ENCODE measurements around the gene ATPAF1. TPM values are rescaled to one million over a fixed set of nuclear protein-coding genes. Genes with fewer than 3 reads are reported as not detected.

The ATPAF1 gene
- total and polyA plus RNA-seq, 10 of the 15 experiments (the other 5 are each of a cell fraction or from before 2014, with no cell fraction given) = 15.2 to 93.5 (median 48.4) TPM

DNA sequence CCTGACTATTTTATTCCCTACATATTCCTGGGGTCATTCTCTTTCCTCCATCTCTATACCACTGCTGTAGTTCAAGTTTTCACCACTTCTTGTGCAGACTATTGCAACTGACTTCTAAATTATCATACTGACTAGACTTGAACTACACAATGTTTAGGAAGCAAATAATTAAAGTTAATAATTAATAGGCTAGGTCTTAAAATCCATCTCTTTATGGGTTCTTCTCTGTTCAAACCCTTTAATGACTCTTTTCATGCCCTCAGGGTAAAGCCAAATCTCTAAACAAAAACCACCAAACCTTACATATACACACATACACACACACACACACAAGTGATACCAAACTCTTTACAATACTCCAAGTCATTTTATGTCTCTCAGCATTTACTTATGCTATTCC lies 29.2 kb downstream of the ATPAF1 start (continued):
- TF ChIP-seq, protein P1, sequence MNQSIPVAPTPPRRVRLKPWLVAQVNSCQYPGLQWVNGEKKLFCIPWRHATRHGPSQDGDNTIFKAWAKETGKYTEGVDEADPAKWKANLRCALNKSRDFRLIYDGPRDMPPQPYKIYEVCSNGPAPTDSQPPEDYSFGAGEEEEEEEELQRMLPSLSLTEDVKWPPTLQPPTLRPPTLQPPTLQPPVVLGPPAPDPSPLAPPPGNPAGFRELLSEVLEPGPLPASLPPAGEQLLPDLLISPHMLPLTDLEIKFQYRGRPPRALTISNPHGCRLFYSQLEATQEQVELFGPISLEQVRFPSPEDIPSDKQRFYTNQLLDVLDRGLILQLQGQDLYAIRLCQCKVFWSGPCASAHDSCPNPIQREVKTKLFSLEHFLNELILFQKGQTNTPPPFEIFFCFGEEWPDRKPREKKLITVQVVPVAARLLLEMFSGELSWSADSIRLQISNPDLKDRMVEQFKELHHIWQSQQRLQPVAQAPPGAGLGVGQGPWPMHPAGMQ (IDR thresholded peaks at IDR 0.05; ENCODE audit: borderline replicate concordance) = no peak
- TF ChIP-seq FOXM1 (IDR thresholded peaks at IDR 0.05; ENCODE audit: low read depth, low read length) (no peak), IKZF2 (IDR thresholded peaks at IDR 0.05) (no peak), NFXL1 (IDR thresholded peaks at IDR 0.05; ENCODE audit: borderline replicate concordance) (no peak), ZNF207 (IDR thresholded peaks at IDR 0.05; ENCODE audit: borderline replicate concordance) (no peak), MTA2 (IDR thresholded peaks at IDR 0.05; ENCODE audit: low read depth) (no peak), KAT2A (conservative IDR thresholded peaks at IDR 0.05; ENCODE audit: control insufficient read depth, low read depth, low read length) (no peak), ESRRA (IDR thresholded peaks at IDR 0.05; ENCODE audit: low read length) (no peak), CHD2 (IDR thresholded peaks at IDR 0.05; ENCODE audit: borderline replicate concordance, low read depth, low read length) (no peak), NRF1 (conservative IDR thresholded peaks at IDR 0.05; ENCODE audit: low read depth, low read length) (no peak)
- TF ChIP-seq, protein P2, sequence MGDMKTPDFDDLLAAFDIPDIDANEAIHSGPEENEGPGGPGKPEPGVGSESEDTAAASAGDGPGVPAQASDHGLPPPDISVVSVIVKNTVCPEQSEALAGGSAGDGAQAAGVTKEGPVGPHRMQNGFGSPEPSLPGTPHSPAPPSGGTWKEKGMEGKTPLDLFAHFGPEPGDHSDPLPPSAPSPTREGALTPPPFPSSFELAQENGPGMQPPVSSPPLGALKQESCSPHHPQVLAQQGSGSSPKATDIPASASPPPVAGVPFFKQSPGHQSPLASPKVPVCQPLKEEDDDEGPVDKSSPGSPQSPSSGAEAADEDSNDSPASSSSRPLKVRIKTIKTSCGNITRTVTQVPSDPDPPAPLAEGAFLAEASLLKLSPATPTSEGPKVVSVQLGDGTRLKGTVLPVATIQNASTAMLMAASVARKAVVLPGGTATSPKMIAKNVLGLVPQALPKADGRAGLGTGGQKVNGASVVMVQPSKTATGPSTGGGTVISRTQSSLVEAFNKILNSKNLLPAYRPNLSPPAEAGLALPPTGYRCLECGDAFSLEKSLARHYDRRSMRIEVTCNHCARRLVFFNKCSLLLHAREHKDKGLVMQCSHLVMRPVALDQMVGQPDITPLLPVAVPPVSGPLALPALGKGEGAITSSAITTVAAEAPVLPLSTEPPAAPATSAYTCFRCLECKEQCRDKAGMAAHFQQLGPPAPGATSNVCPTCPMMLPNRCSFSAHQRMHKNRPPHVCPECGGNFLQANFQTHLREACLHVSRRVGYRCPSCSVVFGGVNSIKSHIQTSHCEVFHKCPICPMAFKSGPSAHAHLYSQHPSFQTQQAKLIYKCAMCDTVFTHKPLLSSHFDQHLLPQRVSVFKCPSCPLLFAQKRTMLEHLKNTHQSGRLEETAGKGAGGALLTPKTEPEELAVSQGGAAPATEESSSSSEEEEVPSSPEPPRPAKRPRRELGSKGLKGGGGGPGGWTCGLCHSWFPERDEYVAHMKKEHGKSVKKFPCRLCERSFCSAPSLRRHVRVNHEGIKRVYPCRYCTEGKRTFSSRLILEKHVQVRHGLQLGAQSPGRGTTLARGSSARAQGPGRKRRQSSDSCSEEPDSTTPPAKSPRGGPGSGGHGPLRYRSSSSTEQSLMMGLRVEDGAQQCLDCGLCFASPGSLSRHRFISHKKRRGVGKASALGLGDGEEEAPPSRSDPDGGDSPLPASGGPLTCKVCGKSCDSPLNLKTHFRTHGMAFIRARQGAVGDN (IDR thresholded peaks at IDR 0.05) = no peak
- TF ChIP-seq, protein P3, sequence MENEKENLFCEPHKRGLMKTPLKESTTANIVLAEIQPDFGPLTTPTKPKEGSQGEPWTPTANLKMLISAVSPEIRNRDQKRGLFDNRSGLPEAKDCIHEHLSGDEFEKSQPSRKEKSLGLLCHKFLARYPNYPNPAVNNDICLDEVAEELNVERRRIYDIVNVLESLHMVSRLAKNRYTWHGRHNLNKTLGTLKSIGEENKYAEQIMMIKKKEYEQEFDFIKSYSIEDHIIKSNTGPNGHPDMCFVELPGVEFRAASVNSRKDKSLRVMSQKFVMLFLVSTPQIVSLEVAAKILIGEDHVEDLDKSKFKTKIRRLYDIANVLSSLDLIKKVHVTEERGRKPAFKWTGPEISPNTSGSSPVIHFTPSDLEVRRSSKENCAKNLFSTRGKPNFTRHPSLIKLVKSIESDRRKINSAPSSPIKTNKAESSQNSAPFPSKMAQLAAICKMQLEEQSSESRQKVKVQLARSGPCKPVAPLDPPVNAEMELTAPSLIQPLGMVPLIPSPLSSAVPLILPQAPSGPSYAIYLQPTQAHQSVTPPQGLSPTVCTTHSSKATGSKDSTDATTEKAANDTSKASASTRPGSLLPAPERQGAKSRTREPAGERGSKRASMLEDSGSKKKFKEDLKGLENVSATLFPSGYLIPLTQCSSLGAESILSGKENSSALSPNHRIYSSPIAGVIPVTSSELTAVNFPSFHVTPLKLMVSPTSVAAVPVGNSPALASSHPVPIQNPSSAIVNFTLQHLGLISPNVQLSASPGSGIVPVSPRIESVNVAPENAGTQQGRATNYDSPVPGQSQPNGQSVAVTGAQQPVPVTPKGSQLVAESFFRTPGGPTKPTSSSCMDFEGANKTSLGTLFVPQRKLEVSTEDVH (IDR thresholded peaks at IDR 0.05; ENCODE audit: low read depth, partially characterized antibody) = no peak
- TF ChIP-seq, protein P4, sequence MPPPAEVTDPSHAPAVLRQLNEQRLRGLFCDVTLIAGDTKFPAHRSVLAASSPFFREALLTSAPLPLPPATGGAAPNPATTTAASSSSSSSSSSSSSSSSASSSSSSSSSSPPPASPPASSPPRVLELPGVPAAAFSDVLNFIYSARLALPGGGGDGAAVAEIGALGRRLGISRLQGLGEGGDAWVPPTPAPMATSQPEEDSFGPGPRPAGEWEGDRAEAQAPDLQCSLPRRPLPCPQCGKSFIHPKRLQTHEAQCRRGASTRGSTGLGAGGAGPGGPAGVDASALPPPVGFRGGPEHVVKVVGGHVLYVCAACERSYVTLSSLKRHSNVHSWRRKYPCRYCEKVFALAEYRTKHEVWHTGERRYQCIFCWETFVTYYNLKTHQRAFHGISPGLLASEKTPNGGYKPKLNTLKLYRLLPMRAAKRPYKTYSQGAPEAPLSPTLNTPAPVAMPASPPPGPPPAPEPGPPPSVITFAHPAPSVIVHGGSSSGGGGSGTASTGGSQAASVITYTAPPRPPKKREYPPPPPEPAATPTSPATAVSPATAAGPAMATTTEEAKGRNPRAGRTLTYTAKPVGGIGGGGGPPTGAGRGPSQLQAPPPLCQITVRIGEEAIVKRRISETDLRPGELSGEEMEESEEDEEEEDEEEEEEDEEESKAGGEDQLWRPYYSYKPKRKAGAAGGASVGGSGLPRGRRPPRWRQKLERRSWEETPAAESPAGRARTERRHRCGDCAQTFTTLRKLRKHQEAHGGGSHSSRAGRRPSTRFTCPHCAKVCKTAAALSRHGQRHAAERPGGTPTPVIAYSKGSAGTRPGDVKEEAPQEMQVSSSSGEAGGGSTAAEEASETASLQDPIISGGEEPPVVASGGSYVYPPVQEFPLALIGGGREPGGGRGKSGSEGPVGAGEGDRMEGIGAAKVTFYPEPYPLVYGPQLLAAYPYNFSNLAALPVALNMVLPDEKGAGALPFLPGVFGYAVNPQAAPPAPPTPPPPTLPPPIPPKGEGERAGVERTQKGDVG (CRISPR knock-in tag; IDR thresholded peaks at IDR 0.05) = no peak
